Ascending aorta (tissue), 2 donors: Measurements from ENCODE around the gene STRIP2. TPM values are rescaled to one million over a fixed set of nuclear protein-coding genes. Genes with fewer than 3 reads are reported as not detected.

ENCODE experiments used
- DNase-seq, 2 donors: peaks; one replicate each; pipeline ENCODE4 v3.0.0-alpha.2; 2019; ENCODE audit warnings: low spot score in 2 of 2
- H3K27ac ChIP-seq, 2 donors: fragments of 200-600 bp; sonication (generic); one replicate each; pipeline ENCODE4 v1.5.1; 2016 to 2017; ENCODE audit warnings: mild to moderate bottlenecking in 1 of 2
- H3K27me3 ChIP-seq: fragments of 200-600 bp; sonication (generic); one replicate; pipeline ENCODE4 v1.5.1; 2017
- H3K36me3 ChIP-seq, 2 donors: fragments of 200-600 bp; sonication (generic); one replicate each; pipeline ENCODE4 v1.5.1; 2016
- H3K4me1 ChIP-seq, 2 donors: fragments of 200-600 bp; sonication (generic); one replicate each; pipeline ENCODE4 v1.5.1; 2016 to 2017; ENCODE audit warnings: mild to moderate bottlenecking in 1 of 2
- H3K4me3 ChIP-seq, 2 donors: fragments of 200-600 bp; sonication (generic); one replicate each; pipeline ENCODE4 v1.5.1; 2016 to 2017; ENCODE audit warnings: mild to moderate bottlenecking in 1 of 2
- H3K9me3 ChIP-seq, 2 donors: fragments of 200-600 bp; sonication (generic); one replicate each; pipeline ENCODE4 v1.5.1; 2016
- CTCF ChIP-seq, 3 experiments: fragments of 200-600 bp in 2 of 3; fragments of 450-650 bp in 1 of 3; sonication (generic) in 2 of 3; IDR thresholded peaks; one replicate each; pipeline ENCODE4 v1.5.1; 2016 to 2019; ENCODE audit warnings: antibody characterized with exemption in 3 of 3, mild to moderate bottlenecking in 1 of 3, moderate library complexity in 1 of 3
- intact Hi-C: fragments of 100-400 bp; cut with DNase I; formaldehyde crosslinking; loops from one replicate; pipeline ENCODE4 v1.15.1; 2023
- total RNA-seq: library from RNA; depleted of rRNA; stranded (reverse); fragments of >200 nt; gene quantifications from one replicate; pipeline ENCODE4 v1.1.0, GENCODE V29; 2016

STRIP2 gene
- total RNA-seq, 1 donor from 2014 or later, result 2.3 TPM

DNA sequence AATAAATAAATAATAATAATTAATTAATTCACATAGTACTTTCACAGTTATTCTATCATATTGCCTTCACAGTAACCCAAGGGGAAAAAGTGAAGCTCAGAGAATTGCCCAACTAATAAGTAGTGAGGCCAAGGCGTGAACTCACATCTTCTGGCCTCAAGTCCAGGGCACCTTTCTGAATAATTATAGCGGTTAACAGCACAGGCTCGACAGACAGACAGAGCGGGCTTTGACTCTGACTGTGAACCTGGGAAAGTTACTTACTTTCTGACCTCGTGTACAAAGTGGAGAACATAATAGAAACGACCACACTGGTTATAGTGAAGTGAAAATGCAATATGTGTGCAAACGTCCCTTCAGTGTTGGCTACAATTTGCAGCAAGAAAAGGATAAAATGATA, 62.4 kb downstream of the STRIP2 start:
- no peaks in the 10 kb centered on the region for H3K9me3 ChIP-seq
- no peaks in the 10 kb centered on the region for H3K27me3 ChIP-seq
- H3K4me3 ChIP-seq, result no peak overlapping the region
- intact Hi-C loops, result no loop called here
- TF ChIP-seq CTCF (IDR thresholded peaks at IDR 0.05), result no peak
- H3K36me3 ChIP-seq, result no peaks in the 10 kb centered on the region
- H3K27ac ChIP-seq, result no peak overlapping the region
- DNase-seq, result no peak
- no peaks in the 10 kb centered on the region for H3K4me1 ChIP-seq

DNA sequence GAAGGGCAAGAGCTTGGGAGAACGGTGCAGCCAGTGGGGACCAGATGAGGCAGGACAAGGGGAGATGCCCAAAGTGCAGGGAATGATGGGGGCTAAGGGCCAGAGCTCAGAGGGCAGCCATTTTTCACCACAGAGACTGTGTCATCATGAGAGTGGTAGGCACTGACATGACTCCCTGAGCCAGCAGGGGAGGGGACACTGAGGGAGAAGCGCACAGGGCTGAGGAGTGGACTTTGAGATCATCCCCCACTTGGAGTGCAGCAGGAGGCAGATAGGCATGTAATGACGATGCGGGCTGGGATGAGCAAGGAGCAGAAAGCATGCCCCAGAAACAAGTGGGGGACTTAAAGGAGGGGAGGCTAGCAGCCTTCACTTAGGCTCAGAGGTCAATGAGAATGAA, 62.9 kb downstream of the STRIP2 start:
- no peaks in the 10 kb centered on the region for H3K36me3 ChIP-seq
- no peaks in the 10 kb centered on the region for H3K27me3 ChIP-seq
- TF ChIP-seq CTCF (IDR thresholded peaks at IDR 0.05), result no peak
- no peak for DNase-seq
- no peak overlapping the region for H3K27ac ChIP-seq
- H3K4me3 ChIP-seq, result no peak overlapping the region
- H3K4me1 ChIP-seq, result no peaks in the 10 kb centered on the region
- intact Hi-C loops, result no loop called here
- no peaks in the 10 kb centered on the region for H3K9me3 ChIP-seq

- intact Hi-C loops, result no loop called here
- H3K9me3 ChIP-seq, result no peaks in the 10 kb centered on the region
- DNase-seq, result no peak
Measured at GRCh38 chr7:129498021-129498420, 63.8 kb downstream of the STRIP2 start.

GRCh38 chr7:129499999-129500398, 65.8 kb downstream of the STRIP2 start:
- H3K4me3 ChIP-seq, result no peak overlapping the region
- peaks cover 0 to 7% of the 10 kb centered on the region in 2 donors for H3K4me1 ChIP-seq
- no peak for TF ChIP-seq CTCF (IDR thresholded peaks at IDR 0.05)
- DNase-seq, result no peak
- no peaks in the 10 kb centered on the region for H3K36me3 ChIP-seq
- intact Hi-C loops, result no loop called here
- no peak overlapping the region for H3K27ac ChIP-seq
- H3K9me3 ChIP-seq, result no peaks in the 10 kb centered on the region
- H3K27me3 ChIP-seq, result no peaks in the 10 kb centered on the region

More at GRCh38 chr7:129498021-129498420, 63.8 kb downstream of the STRIP2 start:
- no peaks in the 10 kb centered on the region for H3K27me3 ChIP-seq
- no peak overlapping the region for H3K27ac ChIP-seq
- peaks cover 0 to 6% of the 10 kb centered on the region in 2 donors for H3K4me1 ChIP-seq
- H3K36me3 ChIP-seq, result no peaks in the 10 kb centered on the region
- no peak overlapping the region for H3K4me3 ChIP-seq
- no peak for TF ChIP-seq CTCF (IDR thresholded peaks at IDR 0.05)

DNA sequence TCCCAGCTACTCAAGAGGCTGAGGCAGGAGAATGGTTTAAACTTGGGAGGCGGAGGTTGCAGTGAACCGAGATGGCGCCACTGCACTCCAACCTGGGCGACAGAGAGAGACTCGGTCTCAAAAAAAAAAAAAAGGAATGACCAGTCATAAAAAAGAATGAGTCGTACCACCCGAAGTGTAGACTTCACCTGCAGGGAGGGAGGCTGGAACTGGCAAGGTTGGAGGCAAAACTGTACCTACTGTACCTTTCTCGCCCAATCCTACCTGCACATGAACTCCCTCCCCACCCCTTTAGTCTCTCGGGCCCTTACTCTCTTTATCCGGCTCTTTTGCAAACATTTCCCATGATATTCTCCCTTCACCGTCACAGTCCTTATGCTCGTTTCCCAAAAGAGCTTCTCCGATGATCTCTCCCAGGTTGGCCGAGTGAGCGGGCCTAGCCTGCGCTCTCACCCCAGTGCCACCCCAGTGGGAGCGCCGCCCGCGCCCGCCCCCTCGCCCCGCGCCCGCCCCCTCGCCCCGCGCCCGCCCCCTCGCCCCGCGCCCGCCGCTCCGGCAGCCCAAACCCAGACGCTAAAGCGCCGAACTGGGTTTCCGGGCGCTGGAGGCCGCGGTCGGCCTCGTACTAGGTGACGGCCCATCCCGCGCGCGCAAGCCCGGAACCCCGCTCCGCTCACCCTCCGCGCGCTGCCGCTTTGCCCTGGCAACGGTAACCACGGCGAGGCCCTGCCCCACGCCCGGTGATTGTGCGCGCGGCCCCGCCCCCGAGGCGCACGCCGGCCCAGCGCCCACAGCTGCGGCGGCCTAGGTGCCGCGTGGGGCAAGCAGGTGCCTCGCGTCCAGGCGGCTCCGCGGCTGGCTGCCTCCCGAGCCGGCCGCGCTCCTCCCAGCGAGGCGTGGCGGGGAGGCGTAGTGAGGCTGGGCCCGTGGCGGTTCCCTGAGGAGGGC, 67.8 kb downstream of the STRIP2 start, which contains the start of gene SMKR1:
Gene SMKR1, plus strand, starts transcription at position 772 of the 948 bp plus-strand sequence. CDS start 294 bp downstream, outside the sequence.
- H3K9me3 ChIP-seq, result no peaks in the 10 kb centered on the region
- peaks cover 0 to 7% of the 10 kb centered on the region in 2 donors for H3K4me1 ChIP-seq
- intact Hi-C loops, result no loop called here
- no peak within 1 kb of the TSS for H3K27ac ChIP-seq
- H3K27me3 ChIP-seq, result no peaks in the 10 kb centered on the region
- peak in 1 of 2 donors; percentile 81 for DNase-seq
- H3K4me3 ChIP-seq, result peak within 1 kb of the TSS; percentile 80 to 82
- no peak for TF ChIP-seq CTCF (IDR thresholded peaks at IDR 0.05)
- H3K36me3 ChIP-seq, result no peaks in the 10 kb centered on the region
